Testis (tissue), 2 donors: ENCODE data around the gene ALOX5AP.

Source experiments
- POLR2A ChIP-seq: fragments of 450-650 bp; IDR thresholded peaks from one replicate; pipeline ENCODE4 v1.6.1; 2017; ENCODE audit warnings: antibody characterized with exemption, mild to moderate bottlenecking, moderate library complexity
- TF ChIP-seq, protein P1 (sequence below), 3 experiments: fragments of 450-650 bp in 2 of 3; fragments of 200-600 bp in 1 of 3; sonication (generic) in 1 of 3; IDR thresholded peaks; one replicate each; pipeline ENCODE4 v1.5.1; 2016 to 2019; ENCODE audit warnings: antibody characterized with exemption in 3 of 3, mild to moderate bottlenecking in 2 of 3, moderate library complexity in 1 of 3

DNA sequence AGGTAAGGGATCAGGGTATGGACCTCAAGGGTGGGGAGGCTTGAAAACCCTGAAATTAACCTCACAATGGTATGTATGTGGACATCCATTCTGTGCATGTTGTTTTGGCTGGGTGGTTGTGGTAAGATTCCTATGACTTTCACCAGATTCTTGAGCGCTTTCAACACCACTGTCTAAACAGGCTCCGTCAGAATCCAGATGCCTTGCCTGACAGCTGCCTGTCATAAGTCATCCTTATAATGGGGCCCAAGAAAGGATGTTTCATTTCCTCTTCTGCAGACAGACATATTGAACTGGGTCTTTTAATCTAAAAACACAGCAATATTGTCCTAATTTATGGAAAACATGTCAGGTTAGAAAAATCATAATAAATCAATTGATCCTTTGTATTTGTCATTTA is 41.3 kb downstream of the ALOX5AP start:
- TF ChIP-seq, protein P1, sequence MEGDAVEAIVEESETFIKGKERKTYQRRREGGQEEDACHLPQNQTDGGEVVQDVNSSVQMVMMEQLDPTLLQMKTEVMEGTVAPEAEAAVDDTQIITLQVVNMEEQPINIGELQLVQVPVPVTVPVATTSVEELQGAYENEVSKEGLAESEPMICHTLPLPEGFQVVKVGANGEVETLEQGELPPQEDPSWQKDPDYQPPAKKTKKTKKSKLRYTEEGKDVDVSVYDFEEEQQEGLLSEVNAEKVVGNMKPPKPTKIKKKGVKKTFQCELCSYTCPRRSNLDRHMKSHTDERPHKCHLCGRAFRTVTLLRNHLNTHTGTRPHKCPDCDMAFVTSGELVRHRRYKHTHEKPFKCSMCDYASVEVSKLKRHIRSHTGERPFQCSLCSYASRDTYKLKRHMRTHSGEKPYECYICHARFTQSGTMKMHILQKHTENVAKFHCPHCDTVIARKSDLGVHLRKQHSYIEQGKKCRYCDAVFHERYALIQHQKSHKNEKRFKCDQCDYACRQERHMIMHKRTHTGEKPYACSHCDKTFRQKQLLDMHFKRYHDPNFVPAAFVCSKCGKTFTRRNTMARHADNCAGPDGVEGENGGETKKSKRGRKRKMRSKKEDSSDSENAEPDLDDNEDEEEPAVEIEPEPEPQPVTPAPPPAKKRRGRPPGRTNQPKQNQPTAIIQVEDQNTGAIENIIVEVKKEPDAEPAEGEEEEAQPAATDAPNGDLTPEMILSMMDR (IDR thresholded peaks at IDR 0.05): no peak
- no peak for TF ChIP-seq POLR2A
